Natural killer cell treated with Interleukin-12 subunit alpha and Interleukin-12 subunit beta and Interleukin-15 and Interleukin-18, amount 100 ng/mL, for 72 hours (primary cell): Measurements from ENCODE around the gene LRP1. TPM values are rescaled to one million over a fixed set of nuclear protein-coding genes. Genes with fewer than 3 reads are reported as not detected.
A peak's percentile ranks its signal among the peaks of the same experiment; 100 is the strongest.
"Not testable (repeated sequence)": the region's sequence is repeated elsewhere in the genome, so short reads cannot be mapped to it uniquely, and the experiment has no call there.

ENCODE experiments used
- ATAC-seq, 2 donors: fragments of 150-1000 bp; cut with Tn5 transposase in 1 of 2; sonication (Bioruptor Pico), chemical (Tn5 transposase) in 1 of 2; 2 replicates each; pipeline ENCODE4 v1.10.0; 2021
- DNase-seq: peaks from one replicate; pipeline ENCODE4 v3.0.0; 2022; ENCODE audit warnings: low spot score
- H3K27ac Mint-ChIP-seq, 2 donors: 1 replicate in 1 of 2; 2 replicates in 1 of 2; pipeline ENCODE4 v1.8.0; 2022; ENCODE audit warnings: mixed read lengths in 2 of 2, mild to moderate bottlenecking in 1 of 2, moderate library complexity in 1 of 2
- H3K27me3 Mint-ChIP-seq, 2 donors: 1 replicate in 1 of 2; 2 replicates in 1 of 2; pipeline ENCODE4 v1.8.0; 2022; ENCODE audit warnings: mixed read lengths in 2 of 2
- H3K36me3 Mint-ChIP-seq: one replicate; pipeline ENCODE4 v1.8.0; 2022; ENCODE audit warnings: mixed read lengths
- H3K4me1 Mint-ChIP-seq, 2 donors: 1 replicate in 1 of 2; 2 replicates in 1 of 2; pipeline ENCODE4 v1.8.0; 2022; ENCODE audit warnings: low read depth in 2 of 2, mixed read lengths in 2 of 2, mild to moderate bottlenecking in 1 of 2
- H3K4me3 Mint-ChIP-seq: one replicate; pipeline ENCODE4 v1.8.0; 2022; ENCODE audit warnings: mixed read lengths
- H3K9me3 Mint-ChIP-seq: 2 replicates; pipeline ENCODE4 v1.8.0; 2022; ENCODE audit warnings: mixed read lengths
- total RNA-seq, 2 donors: library from RNA; stranded (reverse); gene quantifications; one replicate each; pipeline ENCODE4 v1.2.3, GENCODE V29; 2022

The LRP1 gene
- total RNA-seq, 2 donors from 2014 or later = 0.42 to 0.45 TPM

DNA sequence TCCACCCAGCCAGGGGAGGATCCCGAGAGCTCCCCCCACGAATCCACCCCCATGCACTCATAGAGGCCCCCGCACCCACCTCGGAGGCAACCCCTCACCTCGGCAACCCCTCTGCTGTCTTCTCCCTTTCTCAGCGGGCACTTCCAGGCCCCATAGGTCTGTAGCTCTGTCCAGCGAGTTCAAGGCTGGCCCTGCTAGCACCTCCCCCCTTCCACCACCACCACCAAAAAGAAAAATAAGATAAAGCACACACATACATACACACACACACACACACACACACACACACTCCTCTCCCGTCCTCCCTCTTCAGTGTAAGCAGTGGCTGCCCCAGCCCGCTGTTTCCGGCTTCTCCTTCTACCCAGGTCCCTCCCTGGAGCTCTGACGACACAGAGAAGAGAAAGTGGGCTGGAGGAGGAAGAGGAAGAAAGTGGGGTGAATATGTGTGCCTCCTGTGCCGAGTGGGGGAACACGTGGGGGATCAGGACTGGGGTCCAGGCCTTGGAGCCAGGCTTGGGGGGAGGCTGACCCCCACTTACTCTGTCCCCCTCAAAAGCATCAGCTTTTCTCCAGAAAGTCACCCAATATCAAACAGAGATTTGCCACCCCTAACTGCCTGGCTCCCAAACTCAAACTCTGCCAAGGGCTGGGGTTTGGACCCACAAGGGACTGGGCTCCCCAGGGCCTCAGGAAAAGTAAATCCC, 17.1 kb upstream of the LRP1 start, which contains the start of gene STAT6:
Gene STAT6 (minus strand): TSS at position 332 of the 704 bp plus-strand sequence. CDS start 3,084 bp downstream, outside the sequence.
- no peaks in the 10 kb centered on the region for H3K9me3 Mint-ChIP-seq
- peak within 1 kb of the TSS; percentile 93 for H3K4me3 Mint-ChIP-seq
- DNase-seq (peak; percentile 86), ATAC-seq (peak; percentile 82 to 83)
- H3K4me1 Mint-ChIP-seq = peaks cover 48 to 56% of the 10 kb centered on the region in 2 donors
- H3K27ac Mint-ChIP-seq = peak within 1 kb of the TSS; percentile 85 to 95
- peaks cover 10% of the 10 kb centered on the region for H3K36me3 Mint-ChIP-seq
- H3K27me3 Mint-ChIP-seq = no peaks in the 10 kb centered on the region

GRCh38 chr12:57112492-57113294, 15.6 kb upstream of the LRP1 start:
- DNase-seq (no peak), ATAC-seq (peak in 1 of 2 donors; percentile 73)
- Mint-ChIP-seq H3K36me3 (no peaks in the 10 kb centered on the region), H3K9me3 (no peaks in the 10 kb centered on the region), H3K27me3 (peaks cover 0 to 2% of the 10 kb centered on the region in 2 donors), H3K4me1 (peaks cover 36 to 43% of the 10 kb centered on the region in 2 donors), H3K4me3 (peak overlapping the region; percentile 93), H3K27ac (peak overlapping the region; percentile 85 to 95)

DNA sequence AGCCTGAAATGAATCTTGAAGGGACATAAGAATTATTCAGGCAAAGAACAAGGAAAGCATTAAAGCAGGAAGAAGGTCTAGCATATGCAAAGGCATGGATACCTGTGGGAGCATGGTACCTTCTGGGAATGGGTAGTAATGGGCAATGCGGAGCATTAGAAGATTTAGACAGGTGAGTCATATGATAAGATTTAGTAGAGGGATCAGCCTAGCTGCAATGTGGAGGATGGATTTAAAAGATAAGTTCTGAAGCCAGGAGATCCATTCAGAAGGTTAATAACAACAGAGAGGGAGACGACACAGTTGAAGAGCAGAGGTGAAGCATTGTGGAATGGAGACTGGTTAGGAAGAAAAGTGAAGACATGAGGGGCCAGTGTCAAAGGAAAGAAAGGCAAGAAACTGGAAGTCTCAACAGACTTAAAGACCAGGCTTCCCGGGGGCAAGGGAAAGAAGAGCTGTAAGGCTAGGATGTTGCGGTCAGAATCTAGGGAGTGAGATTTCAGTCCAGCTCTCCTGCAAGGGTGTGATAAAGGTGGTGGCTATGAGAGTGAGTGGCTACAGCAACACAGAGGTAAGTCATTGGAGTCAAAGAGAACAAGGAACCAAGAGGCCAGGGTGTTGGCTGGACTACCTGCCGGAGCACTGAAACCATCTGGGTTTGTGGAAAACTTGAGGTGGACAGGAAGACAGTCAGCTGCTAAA, 11.6 kb upstream of the LRP1 start:
- no peaks in the 10 kb centered on the region for H3K36me3 Mint-ChIP-seq
- H3K4me3 Mint-ChIP-seq = no peak overlapping the region
- DNase-seq = no peak
- no peaks in the 10 kb centered on the region for H3K9me3 Mint-ChIP-seq
- H3K27ac Mint-ChIP-seq = no peak overlapping the region
- H3K4me1 Mint-ChIP-seq = peaks cover 13% of the 10 kb centered on the region in 2 donors
- peaks cover 0 to 2% of the 10 kb centered on the region in 2 donors for H3K27me3 Mint-ChIP-seq
- ATAC-seq = no peak

DNA sequence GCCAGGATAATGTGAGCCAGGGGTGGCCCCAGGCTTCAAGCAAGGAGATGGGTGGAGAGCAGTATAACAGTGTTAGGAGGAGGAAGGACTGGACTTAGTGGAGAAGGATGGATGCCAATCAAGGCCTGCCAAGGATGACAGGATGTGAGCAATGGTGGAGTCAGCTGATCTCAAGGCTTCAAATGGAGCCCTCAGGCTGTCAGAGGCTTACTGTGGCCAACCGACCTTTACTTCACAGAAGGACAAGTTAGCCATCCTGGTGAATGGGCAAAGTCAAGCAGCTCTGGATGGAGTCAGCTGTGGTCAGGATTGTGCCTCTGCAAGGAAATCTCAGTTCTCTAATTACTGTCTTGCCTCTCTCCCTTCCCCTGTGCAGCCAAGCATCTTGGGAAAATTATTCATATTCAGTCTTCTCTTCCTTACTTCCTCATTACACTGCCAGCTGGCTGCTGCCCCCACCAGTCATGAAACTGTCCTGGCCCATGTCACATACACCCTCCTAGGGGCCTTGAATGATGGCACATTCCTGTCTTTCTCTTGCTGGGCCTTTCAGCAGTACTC, 9.5 kb upstream of the LRP1 start:
- no peaks in the 10 kb centered on the region for H3K4me1 Mint-ChIP-seq
- no peaks in the 10 kb centered on the region for H3K9me3 Mint-ChIP-seq
- peaks cover 2 to 4% of the 10 kb centered on the region in 2 donors for H3K27me3 Mint-ChIP-seq
- peak; percentile 38 to 55 for ATAC-seq
- DNase-seq = no peak
- H3K27ac Mint-ChIP-seq = no peak overlapping the region
- H3K36me3 Mint-ChIP-seq = peaks cover under 1% of the 10 kb centered on the region
- no peak overlapping the region for H3K4me3 Mint-ChIP-seq

DNA sequence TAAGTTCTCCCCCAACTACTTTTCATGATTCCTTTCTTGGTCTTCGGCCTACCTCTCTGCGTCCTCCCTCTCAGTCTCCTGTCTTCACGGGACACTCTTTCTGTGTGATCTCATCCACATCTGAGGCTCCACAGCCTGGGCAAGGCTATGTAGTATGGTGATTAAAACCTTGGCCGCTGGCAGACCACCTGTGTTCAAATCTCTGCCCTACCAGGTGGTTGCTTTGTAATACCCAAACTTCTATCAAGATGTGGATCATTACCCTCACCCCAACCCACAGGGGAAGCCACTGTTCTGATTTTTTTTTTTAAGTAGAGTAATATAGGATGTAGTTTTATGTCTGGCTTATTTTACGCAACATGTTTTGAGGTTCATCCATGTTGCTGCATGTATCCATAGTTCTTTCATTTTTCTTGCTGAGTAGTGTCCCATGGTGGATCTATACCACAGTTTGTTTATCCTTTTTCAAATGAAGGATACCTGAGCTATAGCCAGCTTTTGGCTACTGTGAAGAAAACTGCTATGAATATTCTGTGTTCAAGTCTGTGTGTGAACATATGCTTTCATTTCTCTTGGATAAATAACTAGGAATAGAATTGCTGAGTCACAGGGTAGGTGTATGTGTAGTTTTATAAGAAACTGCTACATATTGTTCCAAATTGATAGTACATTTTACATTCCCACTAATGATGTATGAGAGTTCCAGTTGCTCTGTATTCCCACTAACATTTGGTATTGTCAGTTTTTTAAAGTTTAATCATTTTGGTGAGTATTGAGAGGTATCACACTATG, 8.8 kb upstream of the LRP1 start:
- H3K4me1 Mint-ChIP-seq = peaks cover 4 to 6% of the 10 kb centered on the region in 2 donors
- H3K4me3 Mint-ChIP-seq = no peak overlapping the region
- no peaks in the 10 kb centered on the region for H3K9me3 Mint-ChIP-seq
- peaks cover 6% of the 10 kb centered on the region for H3K36me3 Mint-ChIP-seq
- ATAC-seq (no peak), DNase-seq (no peak)
- H3K27me3 Mint-ChIP-seq = peaks cover 6 to 11% of the 10 kb centered on the region in 2 donors
- H3K27ac Mint-ChIP-seq = no peak overlapping the region

DNA sequence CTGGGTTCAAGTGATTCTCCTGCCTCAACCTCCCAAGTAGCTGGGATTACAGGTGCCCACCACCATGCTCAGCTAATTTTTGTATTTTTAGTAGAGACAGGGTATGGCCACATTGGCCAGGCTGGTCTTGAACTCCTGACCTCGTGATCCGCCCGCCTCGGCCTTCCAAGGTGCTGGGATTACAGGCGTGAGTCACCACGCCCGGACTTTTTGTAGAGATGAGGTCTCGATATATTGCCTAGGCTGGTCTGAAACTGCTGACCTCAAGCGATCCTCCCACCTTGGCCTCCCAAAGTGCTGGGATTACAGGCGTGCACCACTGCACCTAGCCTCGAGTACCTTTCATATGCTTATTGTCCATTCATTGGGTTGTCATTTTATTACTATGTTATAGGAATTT, 7.6 kb upstream of the LRP1 start:
- peaks cover 9 to 12% of the 10 kb centered on the region in 2 donors for H3K27me3 Mint-ChIP-seq
- not testable (repeated sequence) for H3K4me3 Mint-ChIP-seq, H3K4me1 Mint-ChIP-seq, DNase-seq, H3K27ac Mint-ChIP-seq, H3K36me3 Mint-ChIP-seq, ATAC-seq, H3K9me3 Mint-ChIP-seq

DNA sequence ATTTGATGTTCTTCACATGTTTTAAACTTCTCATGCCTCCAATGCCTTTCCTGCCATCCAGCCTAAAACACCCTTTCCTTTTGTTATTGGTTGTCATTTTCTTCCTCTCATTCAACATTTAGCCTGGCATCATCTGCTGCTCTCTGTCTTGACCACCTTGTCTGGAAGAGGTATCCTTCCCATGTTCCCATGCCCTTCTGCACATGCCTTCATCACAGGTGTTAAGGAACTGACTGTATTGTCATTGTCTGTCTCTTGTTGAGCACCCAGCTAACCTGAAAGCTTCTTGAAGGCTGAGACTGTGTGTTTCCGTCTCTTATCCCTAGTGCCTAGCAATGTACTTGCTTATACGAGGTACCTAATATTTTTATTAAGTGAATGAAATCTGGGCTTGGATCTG, 4.5 kb upstream of the LRP1 start:
- DNase-seq = no peak
- no peak overlapping the region for H3K27ac Mint-ChIP-seq
- H3K4me3 Mint-ChIP-seq = no peak overlapping the region
- ATAC-seq = no peak
- peaks cover 6% of the 10 kb centered on the region for H3K36me3 Mint-ChIP-seq
- H3K27me3 Mint-ChIP-seq = peaks cover 9 to 12% of the 10 kb centered on the region in 2 donors
- peaks cover 6 to 7% of the 10 kb centered on the region in 2 donors for H3K4me1 Mint-ChIP-seq
- no peaks in the 10 kb centered on the region for H3K9me3 Mint-ChIP-seq

DNA sequence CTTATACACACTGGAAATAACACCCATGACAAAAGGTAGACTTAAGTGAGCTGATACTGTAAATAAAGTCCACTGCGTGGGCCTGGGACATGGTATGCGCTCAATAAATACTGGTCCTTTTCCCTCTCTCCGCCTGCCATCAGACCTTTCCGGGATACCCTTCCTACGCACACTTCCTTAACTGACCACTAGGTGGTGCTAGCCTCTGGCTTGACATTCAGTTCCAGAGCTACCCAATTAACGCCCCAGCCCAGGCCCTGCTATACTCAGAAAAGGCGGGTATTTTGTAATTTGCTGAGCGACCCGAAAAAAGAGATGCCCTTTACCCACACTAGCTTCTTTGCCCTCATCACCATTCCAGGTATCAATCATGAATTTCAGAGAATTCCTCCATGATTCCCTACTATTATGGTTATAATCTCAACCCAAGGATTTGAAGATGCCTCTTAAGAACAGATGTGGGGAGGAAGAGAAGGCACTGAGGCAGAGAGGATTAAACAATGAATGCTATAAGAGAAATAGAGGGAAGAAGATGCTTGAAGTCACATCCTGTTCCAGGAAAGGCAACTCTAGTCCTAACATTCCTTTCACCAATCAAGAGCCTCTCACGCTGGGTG, 3.9 kb upstream of the LRP1 start:
- Mint-ChIP-seq H3K9me3 (no peaks in the 10 kb centered on the region), H3K27me3 (peaks cover 9 to 12% of the 10 kb centered on the region in 2 donors), H3K4me3 (no peak overlapping the region), H3K27ac (no peak overlapping the region), H3K4me1 (peaks cover 6 to 7% of the 10 kb centered on the region in 2 donors), H3K36me3 (peaks cover 6% of the 10 kb centered on the region)
- DNase-seq (peak; percentile 81), ATAC-seq (peak; percentile 79 to 81)

DNA sequence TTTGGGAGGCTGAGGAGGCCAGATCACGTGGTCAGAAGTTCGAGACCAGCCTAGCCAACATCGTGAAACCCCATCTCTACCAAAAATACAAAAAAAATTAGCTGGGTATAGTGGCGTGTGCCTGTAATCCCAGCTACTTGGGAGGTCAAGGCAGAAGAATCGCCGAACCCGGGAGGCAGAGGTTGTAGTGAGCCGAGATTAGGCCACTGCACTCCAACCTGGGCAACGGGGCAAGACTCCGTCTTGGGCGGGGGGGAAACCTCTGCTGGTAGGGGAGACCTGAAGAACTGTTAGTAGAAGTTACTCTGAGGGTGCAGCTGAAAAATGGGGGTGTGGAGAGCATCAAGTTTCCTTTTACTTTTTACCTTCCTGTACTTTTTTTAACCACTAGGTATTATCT, 2.2 kb upstream of the LRP1 start:
- H3K9me3 Mint-ChIP-seq = no peaks in the 10 kb centered on the region
- DNase-seq (peak; percentile 31), ATAC-seq (no peak)
- peaks cover 15 to 28% of the 10 kb centered on the region in 2 donors for H3K27me3 Mint-ChIP-seq
- peaks cover 6 to 7% of the 10 kb centered on the region in 2 donors for H3K4me1 Mint-ChIP-seq
- peaks cover 6% of the 10 kb centered on the region for H3K36me3 Mint-ChIP-seq
- H3K4me3 Mint-ChIP-seq = no peak overlapping the region
- H3K27ac Mint-ChIP-seq = no peak overlapping the region

GRCh38 chr12:57126561-57126960, 1.7 kb upstream of the LRP1 start:
- H3K4me3 Mint-ChIP-seq = peak overlapping the region; percentile 77

GRCh38 chr12:57127101-57127725, 1.1 kb upstream of the LRP1 start:
- H3K27me3 Mint-ChIP-seq = peaks cover 22 to 37% of the 10 kb centered on the region in 2 donors
- H3K9me3 Mint-ChIP-seq = no peaks in the 10 kb centered on the region
- peaks cover 6% of the 10 kb centered on the region for H3K36me3 Mint-ChIP-seq
- H3K4me3 Mint-ChIP-seq = peak overlapping the region; percentile 77
- DNase-seq (peak; percentile 55), ATAC-seq (no peak)
- peak overlapping the region in 1 of 2 donors; percentile 47 for H3K27ac Mint-ChIP-seq
- peaks cover 6 to 7% of the 10 kb centered on the region in 2 donors for H3K4me1 Mint-ChIP-seq

More at GRCh38 chr12:57126561-57126960, 1.7 kb upstream of the LRP1 start:
- H3K27ac Mint-ChIP-seq = no peak overlapping the region
- peaks cover 6% of the 10 kb centered on the region for H3K36me3 Mint-ChIP-seq
- no peak for ATAC-seq
- peaks cover 18 to 33% of the 10 kb centered on the region in 2 donors for H3K27me3 Mint-ChIP-seq
- peaks cover 6 to 7% of the 10 kb centered on the region in 2 donors for H3K4me1 Mint-ChIP-seq
- no peaks in the 10 kb centered on the region for H3K9me3 Mint-ChIP-seq
- DNase-seq = peak; percentile 23
